ENCODE data around the gene ELMO1. TPM values are rescaled to one million over a fixed set of nuclear protein-coding genes. Genes with fewer than 3 reads are reported as not detected.

The ELMO1 gene
- total RNA-seq, 2 donors from 2014 or later = 5.6 to 16.1 TPM

DNA sequence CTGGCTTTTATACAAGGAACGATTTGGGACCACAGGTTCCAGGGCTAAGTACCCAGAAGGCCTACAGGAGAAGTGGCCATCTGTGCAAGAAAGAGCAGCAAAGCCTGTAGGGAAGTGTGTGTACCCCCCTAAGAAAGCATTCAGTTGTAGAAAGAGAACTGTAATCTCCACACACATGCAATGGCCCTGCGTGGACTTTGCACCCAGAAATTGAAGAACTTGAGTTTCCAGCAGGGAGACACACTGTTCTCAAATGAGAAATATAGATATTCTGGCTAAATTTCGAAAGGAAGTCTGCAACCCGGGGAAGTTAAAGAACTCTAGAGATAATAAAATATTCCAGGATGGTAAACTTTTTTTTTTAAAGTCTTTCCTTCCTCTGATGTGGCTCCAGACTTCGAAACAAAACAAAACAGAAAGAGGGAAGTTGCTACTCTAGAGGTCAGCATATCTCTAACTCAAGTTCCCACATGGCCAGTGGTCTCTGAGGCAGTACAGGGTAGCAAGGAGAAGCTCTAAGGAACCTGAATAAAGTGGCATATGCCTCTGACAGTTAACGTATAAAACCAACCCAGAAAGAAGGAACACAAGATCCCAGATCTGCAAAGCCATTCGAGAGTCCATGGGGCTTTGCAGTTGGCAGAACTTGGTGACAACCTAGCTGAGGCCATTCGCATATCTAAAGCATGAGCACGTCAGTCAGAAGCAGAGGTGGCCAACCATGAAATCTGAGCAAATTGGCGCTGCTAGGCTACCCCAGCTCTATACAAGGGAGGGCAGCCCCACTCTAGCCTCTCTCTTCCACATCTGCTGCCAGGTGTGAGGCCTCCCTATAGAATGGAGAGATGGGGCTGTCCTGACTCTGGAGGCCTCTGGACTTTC is 56.6 kb downstream of the ELMO1 start:
- peak; percentile 38 for ATAC-seq
- DNase-seq = no peak
- intact Hi-C loops (cut with DNase I, micrococcal nuclease) = no loop called here

DNA sequence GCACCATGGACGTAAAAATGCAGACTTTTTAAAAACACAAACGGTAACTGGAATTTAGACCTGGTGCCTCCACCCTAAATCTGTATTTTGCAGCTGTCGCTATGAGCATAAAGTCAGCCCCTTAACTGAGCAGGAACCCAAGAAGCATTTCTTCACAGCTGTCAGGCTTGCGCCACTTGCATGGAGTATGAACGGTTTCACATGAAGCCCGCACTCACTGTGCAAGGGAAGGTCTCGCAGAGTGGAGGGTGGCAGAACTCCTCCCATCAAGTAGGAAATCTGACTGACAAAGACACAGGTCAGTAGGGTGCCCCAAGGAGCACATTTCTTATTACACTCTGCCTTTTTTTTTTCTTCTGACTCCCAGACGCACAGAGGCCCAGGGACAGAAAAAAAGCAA is 58.5 kb downstream of the ELMO1 start:
- intact Hi-C loops (cut with DNase I, micrococcal nuclease) = no loop called here
- no peak for DNase-seq
- ATAC-seq = no peak

GRCh38 chr7:37388811-37389210 is 59.9 kb downstream of the ELMO1 start:
- intact Hi-C loops (cut with DNase I, micrococcal nuclease) = no loop called here
- ATAC-seq (no peak), DNase-seq (no peak)

GRCh38 chr7:37385787-37386186 is 62.9 kb downstream of the ELMO1 start:
- ATAC-seq (no peak), DNase-seq (no peak)
- intact Hi-C loops (cut with DNase I, micrococcal nuclease) = no loop called here

DNA sequence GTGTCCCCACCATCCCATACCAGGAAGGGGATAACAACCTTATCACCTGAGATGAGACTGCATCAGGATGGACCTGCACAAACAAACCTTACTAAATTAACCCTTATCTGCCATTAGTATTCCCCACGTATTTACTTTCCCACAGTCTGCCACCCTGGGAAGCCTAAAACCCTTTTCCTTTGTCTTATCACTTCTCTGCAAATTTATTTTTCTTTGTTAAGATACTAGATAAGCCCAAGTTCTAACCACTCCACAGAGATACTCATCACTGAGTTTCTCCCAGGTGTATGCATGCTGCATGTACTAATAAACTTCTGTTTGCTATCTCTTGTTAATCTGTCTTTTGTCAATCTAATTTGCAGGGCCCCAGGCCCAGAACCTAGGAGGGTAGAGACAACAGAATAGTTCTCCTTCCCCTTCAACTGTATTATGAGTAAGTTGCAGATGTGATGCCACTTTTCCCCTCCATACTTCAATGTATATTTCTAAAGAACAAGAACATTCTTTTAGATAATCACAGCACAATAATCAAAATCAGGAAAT is 66.0 kb downstream of the ELMO1 start:
- no peak for ATAC-seq
- DNase-seq = no peak
- intact Hi-C loops (cut with DNase I, micrococcal nuclease) = no loop called here

DNA sequence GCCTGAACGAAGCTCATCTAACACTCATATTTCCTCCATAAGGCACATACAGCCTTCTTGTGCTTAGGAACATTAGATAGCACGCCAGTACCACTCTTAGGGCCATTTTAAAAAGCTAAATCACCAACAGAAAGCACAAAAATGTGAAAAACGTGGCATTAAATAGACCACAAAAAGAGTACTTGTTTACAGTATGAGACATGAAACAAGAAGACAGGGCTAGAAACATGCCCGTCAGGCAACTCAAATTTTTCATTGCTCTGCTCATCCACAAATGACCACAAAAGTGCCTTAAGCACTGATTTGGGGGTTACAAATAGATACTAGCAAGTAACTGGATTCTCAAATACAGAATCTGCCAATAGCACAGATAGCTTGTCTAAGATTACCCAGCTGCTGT is 67.8 kb downstream of the ELMO1 start:
- ATAC-seq = no peak
- intact Hi-C loops (cut with DNase I, micrococcal nuclease) = no loop called here
- no peak for DNase-seq

GRCh38 chr7:37379546-37380277 is 69.0 kb downstream of the ELMO1 start:
- DNase-seq (no peak), ATAC-seq (no peak)
- intact Hi-C loops (cut with DNase I, micrococcal nuclease) = no loop called here

DNA sequence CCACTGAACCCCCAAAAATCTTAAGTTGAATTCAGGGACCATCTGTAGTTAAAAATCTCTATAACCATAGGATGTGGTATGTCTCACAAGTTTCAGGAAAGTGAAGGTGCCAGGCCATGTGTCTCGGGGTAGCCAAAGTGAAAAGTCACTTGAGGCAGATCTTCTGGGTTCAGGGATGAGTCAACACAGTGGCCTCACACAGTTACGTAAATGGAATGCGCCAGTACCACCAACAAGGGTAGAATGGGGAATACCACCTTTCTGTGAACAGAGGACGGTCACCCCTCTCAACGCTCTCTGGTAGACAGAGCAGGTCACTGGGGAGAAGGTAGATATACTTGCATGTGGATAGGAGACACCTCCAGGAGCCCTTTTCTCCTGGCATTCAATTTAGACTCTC is 71.4 kb downstream of the ELMO1 start:
- intact Hi-C loops (cut with DNase I, micrococcal nuclease) = no loop called here
- no peak for ATAC-seq
- DNase-seq = no peak

DNA sequence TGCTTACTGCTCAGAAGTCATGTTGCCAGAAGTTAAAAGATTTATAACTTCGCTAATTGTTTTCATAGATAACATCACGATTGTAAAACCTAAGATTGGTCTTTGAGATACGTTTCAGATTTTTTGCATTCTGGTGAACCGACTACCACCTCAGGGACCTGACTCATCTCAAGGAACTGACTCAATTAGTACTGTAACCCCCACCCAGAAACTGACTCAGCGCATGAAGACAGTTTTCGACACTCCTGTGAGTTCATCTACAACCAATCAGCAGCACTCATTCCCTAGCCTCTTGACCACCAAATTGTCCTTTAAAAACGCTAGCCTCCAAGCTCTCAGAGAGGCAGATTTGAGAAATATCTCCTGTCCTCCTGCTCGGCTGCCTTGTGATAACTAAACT is 72.3 kb downstream of the ELMO1 start:
- DNase-seq (no peak), ATAC-seq (no peak)
- intact Hi-C loops (cut with DNase I, micrococcal nuclease) = no loop called here

DNA sequence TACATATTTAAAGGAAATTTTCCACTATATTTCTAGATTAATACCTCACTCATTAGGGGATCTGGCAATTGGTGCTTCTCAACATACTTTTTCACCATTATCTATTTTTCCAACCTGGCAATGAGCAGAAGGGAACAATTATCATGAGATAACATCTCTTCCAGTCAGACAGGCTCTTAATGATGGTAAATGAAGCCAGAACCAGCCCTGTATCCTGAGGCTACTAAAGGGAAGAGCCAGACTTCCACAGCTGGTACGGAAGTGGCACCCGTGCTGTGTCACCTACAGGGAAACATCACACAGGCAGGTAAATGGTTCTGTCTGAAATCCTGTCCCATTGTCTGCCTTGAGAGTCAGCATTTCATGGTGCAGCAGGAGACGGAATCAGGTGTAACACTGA is 75.9 kb downstream of the ELMO1 start:
- ATAC-seq = no peak
- DNase-seq = no peak
- intact Hi-C loops (cut with DNase I, micrococcal nuclease) = no loop called here

DNA sequence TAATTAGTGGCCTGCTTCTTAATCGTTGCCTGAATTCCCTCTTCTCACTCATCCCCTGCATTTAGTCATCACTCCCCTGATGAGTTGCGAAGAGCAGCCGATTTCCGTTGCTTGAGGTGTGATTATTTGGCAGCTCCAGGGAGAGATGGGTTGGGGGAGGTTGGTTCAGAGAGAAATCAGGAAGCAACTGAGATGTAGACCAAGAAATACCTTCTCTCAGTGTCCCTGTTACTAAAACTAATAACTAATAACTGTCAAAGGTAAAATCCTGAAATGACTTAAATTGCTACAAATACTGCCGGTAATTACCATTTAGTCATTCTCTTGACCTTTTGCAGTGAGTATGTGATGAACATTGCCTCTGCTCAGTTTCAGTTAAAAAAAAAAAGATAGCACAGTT is 76.9 kb downstream of the ELMO1 start:
- intact Hi-C loops (cut with DNase I, micrococcal nuclease) = no loop called here
- DNase-seq (no peak), ATAC-seq (no peak)

GRCh38 chr7:37369906-37370305 is 78.8 kb downstream of the ELMO1 start:
- intact Hi-C loops (cut with DNase I, micrococcal nuclease) = no loop called here
- DNase-seq = peak; percentile 44 to 74
- ATAC-seq = peak; percentile 98

- ATAC-seq (peak; percentile 74), DNase-seq (no peak)
- intact Hi-C loops (cut with DNase I, micrococcal nuclease) = no loop called here
These were observed 80.1 kb downstream of the ELMO1 start for GRCh38 chr7:37368540-37368939.

GRCh38 chr7:37367010-37367409 is 81.7 kb downstream of the ELMO1 start:
- peak; percentile 44 for ATAC-seq
- DNase-seq = no peak
- intact Hi-C loops (cut with DNase I, micrococcal nuclease) = no loop called here

- no peak for DNase-seq
- intact Hi-C loops (cut with DNase I, micrococcal nuclease) = no loop called here
- ATAC-seq = no peak
These were observed 82.2 kb downstream of the ELMO1 start for GRCh38 chr7:37366445-37366844.

GRCh38 chr7:37365405-37365804 is 83.3 kb downstream of the ELMO1 start:
- intact Hi-C loops (cut with DNase I, micrococcal nuclease) = no loop called here
- no peak for DNase-seq
- no peak for ATAC-seq

DNA sequence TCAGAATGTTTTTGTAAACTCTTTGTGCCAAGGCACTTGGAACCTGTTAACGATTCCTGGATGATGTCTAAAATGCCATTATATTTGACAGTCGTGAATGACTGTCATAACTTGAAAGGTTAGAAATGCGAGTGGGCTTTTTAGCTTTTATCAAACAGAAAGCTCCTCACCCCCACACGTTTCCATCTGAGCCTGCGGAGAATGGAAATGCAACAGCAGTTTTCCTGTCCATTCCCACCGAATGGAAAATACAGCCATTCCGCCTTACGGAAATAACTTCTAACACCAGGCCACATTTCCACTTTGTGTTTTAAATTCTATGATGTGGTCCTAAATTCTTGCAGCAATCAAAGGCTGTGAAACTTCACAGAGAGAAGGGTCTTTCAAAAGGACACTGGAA is 83.8 kb downstream of the ELMO1 start:
- intact Hi-C loops (cut with DNase I, micrococcal nuclease) = no loop called here
- no peak for DNase-seq
- no peak for ATAC-seq

DNA sequence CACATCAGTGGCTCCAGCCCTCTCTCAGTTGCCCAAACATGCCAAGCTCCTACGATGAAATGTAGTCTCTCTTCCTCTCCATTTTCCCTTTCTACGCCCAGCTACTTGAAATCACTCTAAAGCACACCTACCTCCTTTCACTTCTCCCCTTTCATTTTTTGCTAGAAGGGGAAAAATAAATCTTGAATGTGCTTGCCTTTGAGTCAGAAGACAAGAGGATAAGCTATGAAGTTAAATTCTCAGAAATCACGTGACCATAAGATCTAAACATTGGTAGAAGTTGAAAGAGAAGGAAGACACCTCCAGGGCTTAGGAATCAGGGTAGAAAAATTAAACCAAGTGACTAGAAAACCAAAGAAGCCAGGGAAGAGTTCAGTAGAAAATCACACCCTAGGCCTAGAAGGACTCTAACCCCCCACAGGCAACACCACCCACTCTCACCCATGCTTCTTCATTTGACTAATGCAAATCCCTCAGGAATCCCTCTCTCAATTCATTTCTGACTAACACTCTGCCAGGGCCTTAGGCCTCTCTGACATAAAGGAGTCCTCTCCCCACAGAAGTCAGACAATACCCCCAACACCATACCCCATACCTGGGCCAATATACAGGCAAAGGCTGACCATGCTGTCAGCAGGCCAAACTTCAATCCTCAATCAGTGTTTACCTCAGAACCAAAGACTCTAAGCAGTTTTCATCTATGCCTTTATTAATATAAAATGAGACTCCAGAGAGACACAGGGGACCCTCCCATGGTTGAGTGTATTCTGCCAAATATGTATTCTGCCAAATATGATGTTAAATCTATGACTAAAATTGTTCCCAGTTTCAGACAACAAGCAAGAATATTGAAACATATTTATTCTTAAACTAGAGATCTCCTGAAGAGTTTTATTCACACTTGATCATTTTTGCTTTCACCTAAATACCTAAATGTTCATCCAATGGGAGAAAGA is 84.8 kb downstream of the ELMO1 start:
- intact Hi-C loops (cut with DNase I, micrococcal nuclease) = no loop called here
- no peak for ATAC-seq
- no peak for DNase-seq

DNA sequence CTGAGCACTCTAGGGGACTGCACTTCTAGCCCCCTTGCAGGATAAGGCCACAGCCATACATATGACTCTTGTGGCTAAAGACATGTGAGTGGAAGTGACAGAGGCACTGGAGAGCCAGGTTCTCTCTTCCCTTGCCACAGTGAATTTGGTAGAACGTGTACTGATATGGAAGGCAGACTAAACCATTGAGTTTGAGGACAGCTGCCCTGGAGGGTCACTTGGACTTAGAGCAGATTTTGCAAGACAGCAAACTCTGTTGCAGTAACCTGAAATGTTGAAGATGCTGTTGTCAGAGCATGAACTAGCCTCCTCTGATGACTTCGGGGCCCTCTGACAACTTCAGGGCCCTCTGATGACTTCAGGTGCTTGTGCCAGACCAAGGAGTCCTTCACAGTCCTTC is 85.9 kb downstream of the ELMO1 start:
- ATAC-seq = no peak
- intact Hi-C loops (cut with DNase I, micrococcal nuclease) = no loop called here

More for the DNA sequence above, 85.9 kb downstream of the ELMO1 start:
- no peak for DNase-seq

All from left colon (tissue), 2 donors.